NCI-H2029 (cell line): ENCODE data around the gene TMEM120B.
A peak's percentile ranks its signal among the peaks of the same experiment; 100 is the strongest.
"Not testable (repeated sequence)": the region's sequence is repeated elsewhere in the genome, so short reads cannot be mapped to it uniquely, and the experiment has no call there.

Source experiments
- DNase-seq: peaks from one replicate; lab custom pipeline; 2025; lab: John Stamatoyannopoulos, UW

The TMEM120B gene

DNA sequence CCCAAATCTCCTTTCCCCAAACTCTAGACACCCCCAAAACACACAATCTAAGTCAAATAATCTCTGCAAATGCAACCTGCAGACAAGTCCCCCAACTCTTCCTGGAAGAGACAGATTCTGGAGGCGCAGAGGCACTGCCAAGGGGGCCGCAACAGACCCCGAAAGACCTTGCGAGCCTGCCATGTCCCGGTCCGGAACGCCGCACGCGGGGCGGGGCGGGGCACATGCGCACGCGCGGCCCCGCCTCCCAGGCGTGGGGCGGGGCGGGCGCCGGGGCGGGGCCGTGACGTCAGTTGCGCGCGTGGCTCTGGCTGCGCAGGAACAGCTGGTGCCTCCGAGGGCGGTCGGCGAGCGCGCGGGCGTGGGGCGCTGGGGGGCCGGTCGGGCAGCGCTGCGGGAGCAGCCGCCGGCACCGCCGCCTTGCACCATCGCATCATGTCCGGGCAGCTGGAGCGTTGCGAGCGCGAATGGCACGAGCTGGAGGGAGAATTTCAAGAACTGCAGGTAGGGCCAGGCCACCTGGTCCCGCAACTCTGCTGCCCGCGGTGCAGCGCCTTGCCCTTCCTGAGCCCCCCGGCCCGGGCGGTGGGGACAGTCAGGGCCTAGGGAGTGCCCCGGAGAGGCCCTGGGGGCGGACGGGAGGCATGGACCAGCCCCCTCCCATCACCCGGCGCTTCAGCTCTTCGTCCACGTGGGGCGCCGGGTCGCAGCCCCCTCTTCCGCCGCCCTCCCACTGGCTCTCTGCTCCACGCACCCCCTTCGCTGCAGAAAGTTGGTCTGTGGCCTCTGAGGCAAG is at the start of gene TMEM120B:
Gene TMEM120B (plus strand): TSS at position 292 of the 796 bp plus-strand sequence. CDS start 144 bp downstream, at position 436.
- DNase-seq: peak; percentile 39

DNA sequence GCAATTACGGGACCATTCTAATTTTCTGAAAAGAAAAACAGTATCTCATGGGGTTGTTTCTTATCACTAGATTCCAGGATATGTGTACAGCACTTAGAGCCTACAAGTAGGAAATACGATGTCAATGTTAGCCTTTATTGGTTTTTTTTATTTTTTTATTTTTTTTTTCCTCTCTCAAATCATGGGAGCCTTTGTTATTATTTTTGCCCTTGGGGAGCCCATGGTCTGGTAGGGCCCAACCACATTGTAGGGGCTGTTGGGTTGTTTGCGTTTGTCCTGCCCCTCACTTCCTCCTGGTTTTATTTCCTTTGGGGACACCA is 49.0 kb upstream of the TMEM120B start:
- no peak for DNase-seq

DNA sequence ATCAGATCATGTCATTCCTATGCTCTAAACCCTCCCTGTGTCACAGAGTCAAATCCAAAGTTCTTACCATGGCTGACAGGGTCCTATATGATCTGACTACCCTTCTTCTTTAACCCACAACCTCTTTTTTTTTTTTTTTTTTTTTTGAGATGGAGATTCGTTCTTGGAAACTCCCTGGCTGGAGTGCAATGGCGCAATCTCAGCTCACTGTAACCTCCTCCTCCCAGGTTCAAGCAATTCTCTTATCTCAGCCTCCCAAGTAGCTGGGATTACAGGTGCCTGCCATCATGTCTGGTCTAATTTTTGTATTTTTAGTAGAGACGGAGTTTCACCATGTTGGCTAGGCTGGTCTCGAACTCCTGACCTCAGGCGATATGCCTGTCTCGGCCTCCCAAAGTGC is 45.7 kb upstream of the TMEM120B start:
- not testable (repeated sequence) for DNase-seq

DNA sequence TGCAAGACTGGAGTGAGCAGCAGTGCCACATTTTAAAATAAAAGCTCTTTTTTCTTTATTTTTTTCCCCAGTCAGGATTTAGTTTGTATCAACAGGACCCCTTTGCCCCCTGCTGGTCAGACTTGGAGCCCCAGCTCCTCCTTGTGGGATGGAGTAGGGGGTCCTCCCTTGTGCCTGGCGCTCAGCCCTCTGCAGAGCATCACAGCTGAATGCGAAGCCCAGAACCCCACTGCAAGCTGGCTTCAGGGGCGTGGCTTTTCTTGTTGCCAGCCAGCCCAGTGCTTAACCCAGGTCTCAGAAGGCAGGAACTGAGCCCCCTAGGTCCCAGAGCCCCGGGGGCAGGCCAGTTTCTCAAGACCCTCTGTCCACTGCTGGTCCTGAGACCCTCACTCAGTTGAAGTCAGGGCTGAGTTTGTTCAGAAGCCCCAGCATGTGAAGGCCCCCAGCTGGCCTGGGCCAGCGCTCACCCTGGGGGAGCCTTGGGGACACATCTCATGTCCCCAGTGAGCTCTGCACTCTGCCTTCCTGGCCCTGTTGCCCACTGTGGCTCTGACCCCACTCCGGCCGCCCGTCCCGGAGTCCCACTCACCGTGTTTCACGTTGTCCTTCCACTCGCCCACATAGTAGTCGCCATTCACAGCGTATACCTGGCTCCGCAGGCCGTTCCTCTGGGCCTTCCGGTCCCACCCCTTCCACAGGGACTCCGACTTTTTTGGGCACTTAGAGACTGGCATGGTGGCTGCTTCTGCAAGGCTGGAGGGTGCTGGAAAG is 43.6 kb upstream of the TMEM120B start:
- DNase-seq: no peak

DNA sequence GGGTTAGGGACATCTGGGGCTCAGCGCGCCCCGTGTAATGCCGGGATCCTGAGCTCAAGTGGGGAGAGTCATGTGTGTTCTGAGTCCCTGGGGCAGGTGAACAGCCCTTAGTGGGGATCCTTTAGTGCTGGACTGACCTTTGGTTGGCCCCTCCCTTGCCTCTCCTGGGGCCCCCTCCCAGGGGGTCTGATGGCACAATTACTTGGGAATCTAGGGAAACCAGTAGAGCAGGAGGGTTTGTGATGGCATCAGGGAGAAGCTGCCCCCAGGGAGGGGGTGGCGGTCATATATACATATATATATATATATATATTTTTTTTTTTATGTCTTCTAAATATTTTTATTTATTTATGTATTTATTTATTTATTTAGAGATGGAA is 43.0 kb upstream of the TMEM120B start, which contains the start of gene MORN3:
Gene MORN3 (minus strand): TSS at position 134 of the 380 bp plus-strand sequence. CDS start 171 bp downstream, outside the sequence.
- no peak for DNase-seq

DNA sequence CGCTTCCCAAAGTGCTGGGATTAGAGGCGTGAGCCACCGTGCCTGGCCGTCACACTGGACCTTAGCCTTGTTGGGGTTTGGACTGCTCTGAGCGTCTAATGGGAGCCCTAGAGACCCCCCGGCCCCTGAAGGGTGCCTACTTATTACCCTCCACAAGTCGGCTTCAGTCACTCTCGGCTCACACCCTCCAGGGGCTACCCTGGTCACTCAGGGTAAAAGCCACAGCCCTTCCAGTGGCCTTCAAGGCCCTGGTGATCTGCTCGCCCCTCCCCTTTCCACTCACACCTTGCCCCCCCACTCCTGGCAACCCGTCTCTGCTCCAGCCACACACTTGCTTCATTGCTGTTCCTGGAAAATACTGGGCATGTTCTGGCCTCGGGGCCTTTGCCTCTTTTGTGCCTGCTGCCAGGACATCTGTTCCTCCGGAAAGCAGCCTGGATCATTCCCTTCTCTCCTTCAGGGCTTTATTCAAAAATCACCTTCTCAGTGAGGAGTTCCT is 39.5 kb upstream of the TMEM120B start:
- peak; percentile 54 for DNase-seq

DNA sequence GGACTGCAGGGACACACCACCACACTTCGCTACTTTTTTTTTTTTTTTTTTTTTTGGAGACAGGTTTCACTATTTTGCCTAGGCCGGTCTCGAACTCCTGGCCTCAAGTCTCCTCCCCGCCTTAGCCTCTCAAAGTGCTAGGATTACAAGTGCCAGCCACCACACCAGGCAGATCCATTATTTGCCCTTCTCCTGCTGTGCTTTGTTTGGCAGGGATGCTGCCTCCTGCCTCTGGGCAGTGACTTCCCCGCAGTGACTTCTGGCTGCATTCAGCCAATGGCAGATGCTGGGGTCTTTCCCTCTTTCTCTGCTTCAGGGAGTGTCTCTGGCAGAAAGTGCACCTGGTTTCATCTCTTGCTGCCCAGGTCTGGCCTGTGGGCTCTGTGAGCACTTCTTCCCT is 36.4 kb upstream of the TMEM120B start:
- no peak for DNase-seq

DNA sequence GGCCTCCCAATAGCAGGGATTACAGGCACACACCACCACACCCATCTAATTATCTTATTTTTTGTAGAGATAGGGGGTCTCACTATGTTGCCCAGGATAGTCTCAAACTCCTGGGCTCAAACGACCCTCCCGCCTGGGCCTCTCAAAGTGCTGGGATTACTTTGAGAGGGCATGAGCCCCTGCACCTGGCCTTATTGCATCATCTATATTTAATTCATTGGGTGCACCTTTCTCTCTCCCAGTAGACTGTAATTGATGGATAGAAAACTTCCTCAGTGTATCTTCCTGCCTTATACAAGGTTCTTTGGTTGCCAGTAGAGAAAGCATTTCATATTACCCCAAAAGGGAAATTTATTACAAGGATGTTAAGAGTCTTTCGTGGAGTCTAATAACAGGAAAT is 34.2 kb upstream of the TMEM120B start:
- DNase-seq: no peak

DNA sequence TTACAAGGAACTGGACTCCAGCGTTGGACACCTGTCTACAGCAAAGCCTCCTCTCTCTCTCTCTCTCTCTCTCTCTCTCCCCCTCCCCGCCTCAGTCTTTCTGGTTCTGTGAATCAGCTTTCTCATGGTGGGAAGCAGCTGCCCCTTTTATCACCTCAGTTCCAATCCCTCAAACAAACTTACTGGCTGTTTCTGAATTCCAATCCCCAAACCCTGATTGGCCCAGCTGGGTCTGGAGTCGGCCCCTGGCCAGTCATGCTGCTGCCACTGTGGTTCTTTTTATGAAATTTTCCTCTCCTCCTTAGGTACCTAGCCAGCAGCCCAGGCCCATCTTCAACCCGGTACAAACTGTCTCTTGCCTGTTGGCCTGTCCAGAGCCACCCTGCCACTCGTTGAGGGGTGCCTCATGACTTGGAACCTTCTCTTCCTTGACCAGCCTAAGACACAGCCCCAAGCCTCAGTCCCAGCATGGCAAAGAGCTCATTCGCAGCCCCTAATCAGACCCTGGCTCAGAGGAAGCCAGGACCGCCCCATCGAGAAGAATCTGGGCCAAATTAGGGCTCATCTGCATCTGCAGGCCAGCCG is 33.7 kb upstream of the TMEM120B start:
- no peak for DNase-seq

DNA sequence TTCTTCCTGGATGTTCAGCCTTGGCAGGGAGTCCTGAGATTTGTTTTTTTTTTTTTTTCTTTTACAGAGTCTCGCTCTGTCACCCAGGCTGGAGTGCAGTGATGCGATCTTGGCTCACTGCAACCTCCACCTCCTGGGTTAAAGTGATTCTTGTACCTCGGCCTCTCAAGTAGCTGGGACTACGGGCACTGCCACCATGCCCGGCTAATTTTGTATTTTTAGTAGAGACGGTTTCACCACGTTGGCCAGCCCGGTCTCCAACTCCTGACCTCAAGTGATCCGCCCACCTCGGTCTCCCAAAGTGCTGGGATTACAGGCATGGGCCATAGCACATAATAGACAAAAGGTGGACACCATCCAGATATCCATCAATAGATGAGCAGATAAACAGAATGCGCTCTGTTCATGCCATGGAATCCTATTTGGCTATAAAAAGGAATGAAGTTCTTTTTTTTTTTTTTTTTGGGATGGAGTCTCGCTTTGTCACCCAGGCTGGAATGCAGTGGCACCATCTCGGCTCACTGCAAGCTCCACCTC is 32.8 kb upstream of the TMEM120B start:
- DNase-seq: not testable (repeated sequence)

DNA sequence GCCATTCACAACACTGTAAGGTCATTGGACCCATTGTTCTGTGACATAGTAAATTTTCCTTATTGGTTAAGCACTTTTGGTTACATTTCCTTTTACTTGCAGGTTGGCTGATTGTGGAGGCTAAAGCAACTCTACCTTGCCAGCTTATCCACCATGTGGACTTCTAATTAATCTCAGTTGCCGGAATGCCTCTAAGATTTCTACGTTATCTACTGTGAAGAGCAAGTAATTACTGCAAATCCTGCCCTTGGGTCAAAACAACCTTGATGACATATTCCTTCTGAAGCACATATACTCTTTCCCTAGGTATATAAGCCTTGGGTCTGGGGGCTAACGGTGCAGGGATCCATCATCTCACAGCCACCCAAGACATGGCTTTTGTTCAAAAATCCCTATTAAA is 23.6 kb upstream of the TMEM120B start:
- DNase-seq: no peak

DNA sequence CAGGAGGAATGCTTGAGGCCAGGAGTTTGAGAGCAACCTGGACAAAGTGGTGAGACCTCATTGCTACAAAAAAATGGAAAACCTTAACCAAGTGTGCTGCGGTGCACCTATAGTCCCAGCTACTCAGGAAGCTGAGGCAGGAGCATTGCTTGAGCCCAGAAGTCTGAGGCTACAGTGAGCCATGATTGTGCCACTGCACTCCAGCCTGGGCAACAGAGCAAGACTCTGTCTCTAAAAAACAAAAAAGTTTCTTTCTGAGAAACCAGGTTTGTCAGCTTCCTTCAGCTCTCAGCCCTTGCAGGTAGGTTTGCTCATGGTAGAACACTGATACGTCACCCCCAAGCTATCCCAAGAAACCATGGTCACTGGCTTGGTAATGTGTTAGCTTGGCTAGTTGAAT is 23.1 kb upstream of the TMEM120B start:
- no peak for DNase-seq

DNA sequence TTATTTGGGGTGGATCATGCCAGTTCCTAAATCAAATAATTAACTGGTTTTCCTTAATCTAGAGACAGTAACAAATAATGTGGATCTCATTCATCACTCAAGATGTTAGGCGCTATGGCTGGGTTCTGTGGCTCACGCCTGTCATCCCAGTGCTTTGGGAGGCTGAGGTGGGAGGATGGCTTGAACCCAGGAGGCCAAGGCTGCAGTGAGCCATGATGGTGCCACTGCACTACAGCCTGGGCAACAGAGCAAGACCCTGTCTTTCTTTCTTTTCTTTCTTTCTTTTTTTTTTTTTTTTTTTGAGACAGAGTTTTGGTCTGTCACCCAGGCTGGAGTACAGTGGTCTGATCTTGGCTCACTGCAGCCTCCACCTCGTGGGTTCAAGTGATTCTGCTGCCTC is 19.8 kb upstream of the TMEM120B start:
- not testable (repeated sequence) for DNase-seq

DNA sequence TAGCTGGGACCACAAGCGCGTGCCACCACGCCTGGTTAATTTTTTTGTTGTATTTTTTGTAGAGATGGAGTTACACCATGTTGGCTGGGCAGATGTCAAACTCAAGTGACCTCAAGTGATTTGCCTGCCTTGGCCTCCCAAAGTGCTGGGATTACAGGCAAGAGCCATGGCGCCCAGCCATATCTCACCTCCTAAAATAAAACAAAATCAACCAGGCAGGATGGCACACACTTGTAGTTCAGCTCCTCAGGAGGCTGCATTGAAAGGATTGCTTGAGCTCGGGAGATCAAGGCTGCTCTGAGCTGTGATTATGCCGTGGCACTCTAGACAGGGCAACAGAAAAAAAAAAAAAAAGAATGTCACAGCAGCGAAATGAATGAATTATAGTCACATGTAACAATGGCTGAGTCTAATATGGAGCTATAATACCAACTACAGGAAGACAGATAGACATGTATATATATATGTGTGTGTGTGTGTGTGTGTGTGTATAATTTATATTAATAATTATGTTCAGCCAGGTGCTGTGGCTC is 19.3 kb upstream of the TMEM120B start:
- no peak for DNase-seq

DNA sequence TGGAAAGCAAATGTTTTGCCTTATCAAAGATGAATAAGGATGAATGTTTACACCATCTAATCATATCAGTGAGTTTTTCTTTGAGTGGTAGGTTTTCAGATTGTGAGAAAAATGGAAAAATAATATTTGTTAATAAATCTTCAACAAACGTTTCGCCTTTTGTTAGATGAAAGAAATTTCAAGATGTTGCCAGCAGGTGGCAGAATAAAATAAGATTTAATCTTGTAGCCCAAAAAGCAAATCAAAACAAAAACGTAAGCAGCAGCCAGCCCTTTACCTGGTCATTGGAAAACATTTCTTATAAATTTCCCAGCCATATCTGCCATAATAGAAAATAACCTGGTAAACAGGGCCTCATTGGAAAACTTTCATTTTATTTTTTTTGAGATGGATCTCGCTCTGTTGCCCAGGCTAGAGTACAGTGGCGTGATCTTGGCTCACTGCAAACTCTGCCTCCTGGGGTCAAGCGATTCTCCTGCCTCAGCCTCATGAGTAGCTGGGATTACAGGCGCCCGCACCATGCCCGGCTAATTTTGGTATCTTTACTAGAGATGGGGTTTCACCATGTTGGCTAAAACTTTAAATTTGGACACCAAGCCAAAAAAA is 15.4 kb upstream of the TMEM120B start:
- DNase-seq: peak; percentile 64

DNA sequence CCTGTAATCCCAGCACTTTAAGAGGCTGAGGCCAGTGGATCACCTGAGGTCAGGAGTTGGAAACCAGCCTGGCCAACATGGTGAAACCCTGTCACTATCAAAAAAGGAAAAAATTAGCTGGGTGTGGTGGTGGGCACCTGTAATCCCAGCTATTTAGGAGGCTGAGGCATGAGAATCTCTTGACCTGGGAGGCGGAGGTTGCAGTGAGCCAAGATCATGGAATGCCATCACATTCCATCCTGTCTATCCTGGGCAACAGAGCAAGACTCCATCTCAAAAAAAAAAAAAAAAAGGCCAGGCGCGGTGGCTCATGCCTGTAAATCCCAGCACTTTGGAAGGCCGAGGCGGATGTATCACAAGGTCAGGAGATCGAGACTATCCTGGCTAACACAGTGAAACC is 14.7 kb upstream of the TMEM120B start:
- DNase-seq: not testable (repeated sequence)

DNA sequence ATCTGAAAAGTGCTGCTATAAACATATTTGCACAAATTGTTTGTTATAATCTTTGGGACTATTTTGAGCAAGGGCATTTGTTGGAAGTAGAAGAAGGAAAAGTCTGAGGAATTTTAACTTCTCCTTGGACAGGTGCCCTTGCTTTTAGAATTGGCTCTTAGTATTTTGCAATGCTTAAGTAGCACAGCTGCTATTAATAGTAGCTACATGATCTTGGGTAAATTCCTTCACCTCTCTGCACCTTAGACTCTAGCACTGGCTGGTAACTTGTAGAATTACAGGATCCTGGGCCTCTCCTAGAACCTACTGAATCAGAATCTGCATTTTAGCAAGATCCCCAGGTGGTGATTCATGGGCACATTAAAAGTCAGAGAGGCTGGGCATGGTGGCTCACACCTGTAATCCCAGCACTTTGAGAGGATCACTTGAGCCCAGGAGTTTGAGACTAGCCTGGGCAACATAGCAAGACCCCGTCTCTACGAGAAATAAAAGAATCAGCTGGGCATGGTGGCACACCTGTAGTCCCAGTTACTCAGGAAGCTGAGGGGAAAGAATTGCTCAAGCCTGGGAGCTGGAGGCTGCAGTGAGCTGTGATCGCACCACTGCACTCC is 10.8 kb upstream of the TMEM120B start:
- no peak for DNase-seq

DNA sequence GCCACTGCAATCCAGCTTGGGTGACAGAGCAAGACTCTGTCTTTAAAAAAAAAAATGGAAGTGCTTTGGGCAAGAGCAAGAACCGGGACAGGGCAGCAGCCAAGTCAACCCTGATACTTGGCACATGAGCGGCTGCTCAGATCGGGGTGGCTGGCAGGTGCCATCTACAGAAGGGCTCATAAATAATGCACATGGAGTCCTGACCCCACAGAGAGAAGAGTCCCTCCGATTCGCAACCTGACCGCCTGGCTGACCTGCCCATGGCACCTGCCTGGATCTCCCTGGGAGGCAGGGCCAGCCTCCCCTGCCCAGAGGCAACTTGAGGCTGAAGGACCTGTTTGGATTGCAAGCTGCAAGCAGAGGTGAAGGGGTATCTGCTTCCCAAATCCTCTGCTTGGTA is 9.6 kb upstream of the TMEM120B start:
- DNase-seq: no peak

DNA sequence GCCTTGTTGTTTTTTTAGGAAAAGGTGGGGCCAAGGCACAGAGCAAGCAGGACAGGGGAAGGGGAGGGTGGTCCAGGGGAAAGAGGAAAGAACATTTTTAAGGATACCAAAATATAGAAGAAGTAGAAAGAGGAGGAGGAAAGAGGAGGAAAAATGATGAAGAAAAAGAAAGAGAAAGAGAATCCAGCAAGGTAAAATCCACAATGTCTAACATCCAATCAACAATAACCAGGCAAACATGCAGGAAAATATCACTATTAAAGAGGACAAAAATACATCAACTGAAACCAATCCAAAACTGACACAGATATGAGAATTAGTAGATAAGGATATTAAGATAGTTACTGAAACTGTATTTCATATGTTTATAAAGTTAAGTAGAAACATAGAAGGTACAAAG is 7.0 kb upstream of the TMEM120B start:
- no peak for DNase-seq

DNA sequence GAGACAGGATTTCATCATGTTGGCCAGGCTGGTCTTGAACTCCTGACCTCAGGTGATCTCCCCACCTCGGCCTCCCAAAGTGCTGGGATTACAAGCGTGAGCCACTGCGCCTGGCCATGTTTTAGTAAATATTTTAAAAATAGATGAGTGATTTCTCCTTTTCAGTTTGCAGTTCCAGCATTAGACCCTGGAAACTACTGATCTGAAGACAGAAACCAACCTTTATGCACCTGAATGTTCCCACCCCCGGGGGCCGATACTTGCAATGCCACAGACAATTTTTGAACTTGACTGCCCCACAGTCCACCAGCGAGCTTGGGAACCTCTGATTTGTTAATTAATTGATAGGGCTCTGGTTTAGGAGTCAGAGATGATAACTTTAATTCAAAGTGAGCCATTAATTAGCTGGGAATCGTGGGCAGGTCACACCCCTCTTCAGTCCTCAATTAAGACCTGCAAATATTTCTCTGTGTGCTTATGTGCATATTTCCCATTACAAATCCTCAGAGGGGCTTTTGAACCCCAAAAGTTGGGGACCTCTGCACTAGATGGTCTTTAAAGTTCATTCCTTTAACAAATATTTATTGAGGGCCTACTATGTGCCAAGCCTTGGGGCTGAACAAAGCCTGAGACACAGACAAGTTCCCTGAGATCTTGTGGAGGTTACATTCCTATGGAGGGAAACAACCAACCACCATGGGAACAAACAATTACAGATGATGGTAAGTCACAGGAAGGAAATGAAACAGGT is 4.1 kb upstream of the TMEM120B start:
- no peak for DNase-seq

DNA sequence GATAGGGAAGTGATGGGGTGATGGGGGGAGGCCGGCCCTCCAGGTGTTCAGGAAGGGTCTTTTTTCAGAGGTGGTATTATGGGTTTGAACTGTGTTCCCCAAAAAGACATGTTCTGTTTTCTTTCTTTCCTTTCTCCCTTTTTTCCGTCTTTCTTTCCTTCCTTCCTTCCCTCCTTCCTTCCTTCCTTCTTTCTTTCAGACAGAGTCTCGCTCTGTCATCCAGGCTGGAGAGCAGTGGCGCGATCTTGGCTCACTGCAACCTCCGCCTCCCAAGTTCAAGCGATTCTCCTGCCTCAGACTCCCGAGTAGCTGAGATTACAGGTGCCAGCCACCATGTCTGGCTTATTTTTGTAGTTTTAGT is 3.5 kb upstream of the TMEM120B start:
- not testable (repeated sequence) for DNase-seq
